ENCODE measurements around the gene ERN2. TPM values are rescaled to one million over a fixed set of nuclear protein-coding genes. Genes with fewer than 3 reads are reported as not detected.
A peak's percentile ranks its signal among the peaks of the same experiment; 100 is the strongest.

ERN2 gene
- polyA plus RNA-seq, 1 of the 3 experiments (the other 2 are of a cell fraction): 0.03 TPM

DNA sequence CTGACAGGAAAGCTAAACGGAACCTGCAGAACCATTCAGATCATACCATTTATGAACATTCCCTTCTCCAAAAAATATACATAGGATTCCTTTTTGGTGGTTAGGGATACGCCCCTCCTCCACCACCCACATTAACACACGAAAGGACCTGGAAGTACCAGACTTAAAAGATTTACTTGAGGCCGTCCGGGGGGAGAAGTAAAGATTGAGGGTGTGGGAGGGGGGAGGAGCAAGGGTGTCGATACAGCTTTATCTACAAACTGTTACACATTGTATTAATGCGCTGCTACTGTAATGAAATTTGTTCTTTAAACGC lies 72.4 kb downstream of the ERN2 start:
- Histone ChIP-seq H3K79me2 (ENCODE audit: insufficient read depth) (peaks cover 75% of the 10 kb centered on the region), H3K36me3 (replicated peaks in 1 of 2; ENCODE audit: control insufficient read depth in 1 of 2, insufficient read depth in 2 of 2, low read length in 1 of 2) (peaks cover 19 to 46% of the 10 kb centered on the region in 2 experiments), H3K9ac (peak overlapping the region; percentile 94), H3K9me3 (no peaks in the 10 kb centered on the region), H2AFZ (ENCODE audit: low read depth) (peak overlapping the region; percentile 82; the same call in 1 of the 2 replicates), H3K27ac (ENCODE audit: low read depth in 2 of 2, low read length in 1 of 2) (peak overlapping the region; percentile 31 to 87; a peak in 2 of 4 replicates), H3K4me1 (ENCODE audit: control insufficient read depth in 1 of 2, insufficient read depth in 2 of 2, low read depth in 1 of 2, low read length in 1 of 2) (peaks cover 11 to 13% of the 10 kb centered on the region in 2 experiments; a peak in 2 of 4 replicates), H3K4me2 (peak overlapping the region; percentile 88), H4K20me1 (ENCODE audit: insufficient read depth) (no peaks in the 10 kb centered on the region), H3F3A (replicated peaks; ENCODE audit: insufficient read depth) (no peaks in the 10 kb centered on the region), H3K4me3 (ENCODE audit: low read depth in 2 of 2, low read length in 1 of 2) (peak overlapping the region; percentile 85 to 99), H3K9me2 (no peaks in the 10 kb centered on the region), H3K27me3 (ENCODE audit: insufficient read depth) (no peaks in the 10 kb centered on the region)
- WGBS (ENCODE audit: low lambda C conversion rate): 5% methylated on average over 8 of the region's 8 CpGs
- ChIA-PET CTCF (interaction anchor here (1.0 kb wide), 1 partner anchor 39 kb away, joined by 3 read pairs; no protein-coding TSS in a partner anchor), POLR2A (no interaction called here)
- no peak for TF ChIP-seq TCF12 (IDR thresholded peaks at IDR 0.05)
- no peak for TF ChIP-seq FOXJ3 (CRISPR knock-in tag; IDR thresholded peaks at IDR 0.05)
- TF ChIP-seq SMC3 (IDR thresholded peaks at IDR 0.05; ENCODE audit: low read depth, low read length): no peak
- TF ChIP-seq MXI1 (IDR thresholded peaks at IDR 0.05; ENCODE audit: low read depth, low read length): no peak
- TF ChIP-seq GABPA (IDR thresholded peaks at IDR 0.05; ENCODE audit: low read depth): no peak
- DNase-seq: peak; percentile 41

Other genes starting within 250 kb of the ERN2 start
- gene GGA2, start 202.7 kb downstream of the ERN2 start, polyA plus RNA-seq (2012; rRNA removed): 23.4 and 29.2 TPM in 2 replicates
- 23.2 and 37.4 TPM in 2 replicates for gene EARS2, start 155.9 kb downstream of the ERN2 start, polyA plus RNA-seq (2012; rRNA removed)
- 66.1 and 68.9 TPM in 2 replicates for gene UBFD1, start 155.5 kb downstream of the ERN2 start, polyA plus RNA-seq (2012; rRNA removed)
- 187 and 191 TPM in 2 replicates for gene NDUFAB1, start 116.9 kb downstream of the ERN2 start, polyA plus RNA-seq (2012; rRNA removed)
- gene PALB2, start 71.9 kb downstream of the ERN2 start, polyA plus RNA-seq (2012; rRNA removed): 3.3 and 4.5 TPM in 2 replicates
- gene DCTN5, start 71.8 kb downstream of the ERN2 start, polyA plus RNA-seq (2012; rRNA removed): 45.6 and 59.8 TPM in 2 replicates
- gene PLK1, start 34.3 kb downstream of the ERN2 start, polyA plus RNA-seq (2012; rRNA removed): 31.4 and 68.7 TPM in 2 replicates
- not detected in 2 replicates for gene CHP2, start 41.8 kb upstream of the ERN2 start, polyA plus RNA-seq (2012; rRNA removed)
- 0.12 and 0.23 TPM in 2 replicates for gene PRKCB, start 122.8 kb upstream of the ERN2 start, polyA plus RNA-seq (2012; rRNA removed)